OCI-LY7 (cell line): ENCODE data around the gene ANO2. TPM values are rescaled to one million over a fixed set of nuclear protein-coding genes. Genes with fewer than 3 reads are reported as not detected.
"Not testable (repeated sequence)": the region's sequence is repeated elsewhere in the genome, so short reads cannot be mapped to it uniquely, and the experiment has no call there.

Source experiments
- BruUV-seq: library from RNA; stranded (reverse); fragments of 400-500 nt; replicated peaks from 2 replicates; lab custom pipeline; 2021; lab: Mats Ljungman, UMichigan
- CTCF ChIA-PET: fragments of 300-600 bp; sonication (Branson Sonifier 250); formaldehyde crosslinking; loops from one replicate; lab custom pipeline; 2022; ENCODE audit warnings: antibody characterized with exemption; ENCODE audit not compliant: unreplicated experiment; lab: Charles Lee
- POLR2A ChIA-PET: fragments of 300-600 bp; sonication (Branson Sonifier 250); formaldehyde crosslinking; loops from one replicate; lab custom pipeline; 2022; ENCODE audit warnings: antibody characterized with exemption; lab: Charles Lee
- DNase-seq: peaks from one replicate; pipeline ENCODE4 v3.0.0-alpha.2; 2015; ENCODE audit warnings: low spot score
- H2AFZ ChIP-seq: fragments of 200-600 bp; sonication (generic), shearing (Covaris generic); 2 replicates; pipeline ENCODE4 v1.6.1; 2014; ENCODE audit warnings: mild to moderate bottlenecking, antibody characterized with exemption, low read length, moderate library complexity
- H3K27ac ChIP-seq: fragments of 200-600 bp; sonication (generic); 2 replicates; pipeline ENCODE4 v1.5.1; 2014; ENCODE audit warnings: mixed run types, low read depth, mild to moderate bottlenecking, moderate library complexity, low read length, inconsistent platforms; ENCODE audit not compliant: poor library complexity, severe bottlenecking
- H3K36me3 ChIP-seq: fragments of 200-600 bp; sonication (generic); 2 replicates; pipeline ENCODE4 v1.6.1; 2014; ENCODE audit warnings: mild to moderate bottlenecking, antibody characterized with exemption, low read length, moderate library complexity, mixed read lengths; ENCODE audit not compliant: insufficient read depth
- H3K4me1 ChIP-seq: fragments of 200-600 bp; sonication (generic); 2 replicates; pipeline ENCODE4 v1.5.1; 2014; ENCODE audit warnings: mild to moderate bottlenecking, low read length; ENCODE audit not compliant: insufficient read depth, poor library complexity, severe bottlenecking
- H3K4me2 ChIP-seq: fragments of 200-600 bp; sonication (generic); 2 replicates; pipeline ENCODE4 v1.6.1; 2014; ENCODE audit warnings: mild to moderate bottlenecking, low read length
- H3K4me3 ChIP-seq: fragments of 200-600 bp; sonication (generic); 2 replicates; pipeline ENCODE4 v1.5.1; 2014; ENCODE audit warnings: mild to moderate bottlenecking, low read depth, low read length; ENCODE audit not compliant: poor library complexity, severe bottlenecking
- H3K79me2 ChIP-seq: fragments of 200-600 bp; sonication (generic); 2 replicates; pipeline ENCODE4 v1.6.1; 2016; ENCODE audit warnings: low read depth, mild to moderate bottlenecking, low read length, moderate library complexity, mixed read lengths; ENCODE audit not compliant: insufficient read depth
- H3K9me2 ChIP-seq: fragments of 200-600 bp; sonication (generic); 2 replicates; pipeline ENCODE4 v1.6.1; 2016; ENCODE audit warnings: mild to moderate bottlenecking, low read length, mixed read lengths; ENCODE audit not compliant: insufficient read depth
- H3K9me3 ChIP-seq: fragments of 200-600 bp; sonication (generic); 2 replicates; pipeline ENCODE4 v1.6.1; 2014; ENCODE audit warnings: mild to moderate bottlenecking, mixed run types, low read length, mixed read lengths
- H4K20me1 ChIP-seq: fragments of 200-600 bp; sonication (generic); 2 replicates; pipeline ENCODE4 v1.6.1; 2014; ENCODE audit warnings: mild to moderate bottlenecking, antibody characterized with exemption, low read length, moderate library complexity, mixed read lengths; ENCODE audit not compliant: insufficient read depth
- EZH2phosphoT487 ChIP-seq: fragments of 200-600 bp; sonication (generic); IDR thresholded peaks from 2 replicates; pipeline ENCODE4 v1.6.1; 2018; ENCODE audit warnings: low read depth, borderline replicate concordance, mild to moderate bottlenecking, mixed run types, antibody characterized with exemption, low read length, moderate library complexity, mixed read lengths
- intact Hi-C: fragments of 100-400 bp; cut with micrococcal nuclease; formaldehyde crosslinking; loops from one replicate; pipeline ENCODE4 v1.10.0; 2022; ENCODE audit not compliant: unreplicated experiment
- total RNA-seq, 2 experiments: library from RNA; depleted of rRNA in 1 of 2; stranded (reverse); fragments of >200 nt in 1 of 2; shearing (Covaris generic) in 1 of 2; gene quantifications; 2 replicates each; pipeline ENCODE4 v1.2.3, GENCODE V29; 2014 to 2022
- TF ChIP-seq, protein P1 (sequence below): fragments of 200-600 bp; sonication (generic); conservative IDR thresholded peaks from 2 replicates; pipeline ENCODE4 v1.5.1; 2014; ENCODE audit warnings: mild to moderate bottlenecking, antibody characterized with exemption, low read length, moderate library complexity, mixed read lengths

ANO2 gene
- total RNA-seq, 2 experiments from 2014 or later, result not detected

DNA sequence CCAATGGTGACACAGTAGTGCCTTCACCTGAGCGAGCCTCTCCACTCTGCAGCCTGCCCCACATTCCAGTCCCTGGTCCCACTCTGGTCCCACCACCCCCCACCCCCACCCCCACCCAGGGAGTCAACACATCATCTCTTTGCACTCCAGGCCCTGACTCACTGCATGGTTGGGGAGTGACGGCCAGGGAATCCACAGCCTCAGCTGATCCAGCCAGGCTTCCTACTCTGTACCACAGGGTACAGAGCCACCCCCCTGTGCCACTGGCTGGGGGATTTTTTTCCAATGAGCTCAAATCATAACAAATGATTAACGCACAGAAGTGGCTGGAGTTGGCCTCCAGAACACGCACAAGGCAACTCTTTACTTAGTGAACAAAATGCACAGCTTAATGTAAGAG lies 279.4 kb downstream of the ANO2 start:
- POLR2A ChIA-PET, result no interaction called here
- Histone ChIP-seq H3K9me3 (no peaks in the 10 kb centered on the region), H3K79me2 (no peaks in the 10 kb centered on the region), H4K20me1 (no peaks in the 10 kb centered on the region), H3K4me3 (no peak overlapping the region), H3K4me2 (no peak overlapping the region), H3K9me2 (no peaks in the 10 kb centered on the region), H2AFZ (no peak overlapping the region), H3K4me1 (no peaks in the 10 kb centered on the region), H3K36me3 (no peaks in the 10 kb centered on the region), H3K27ac (no peak overlapping the region)
- no TSS peak for BruUV-seq
- TF ChIP-seq EZH2phosphoT487, result no peak
- TF ChIP-seq, protein P1, sequence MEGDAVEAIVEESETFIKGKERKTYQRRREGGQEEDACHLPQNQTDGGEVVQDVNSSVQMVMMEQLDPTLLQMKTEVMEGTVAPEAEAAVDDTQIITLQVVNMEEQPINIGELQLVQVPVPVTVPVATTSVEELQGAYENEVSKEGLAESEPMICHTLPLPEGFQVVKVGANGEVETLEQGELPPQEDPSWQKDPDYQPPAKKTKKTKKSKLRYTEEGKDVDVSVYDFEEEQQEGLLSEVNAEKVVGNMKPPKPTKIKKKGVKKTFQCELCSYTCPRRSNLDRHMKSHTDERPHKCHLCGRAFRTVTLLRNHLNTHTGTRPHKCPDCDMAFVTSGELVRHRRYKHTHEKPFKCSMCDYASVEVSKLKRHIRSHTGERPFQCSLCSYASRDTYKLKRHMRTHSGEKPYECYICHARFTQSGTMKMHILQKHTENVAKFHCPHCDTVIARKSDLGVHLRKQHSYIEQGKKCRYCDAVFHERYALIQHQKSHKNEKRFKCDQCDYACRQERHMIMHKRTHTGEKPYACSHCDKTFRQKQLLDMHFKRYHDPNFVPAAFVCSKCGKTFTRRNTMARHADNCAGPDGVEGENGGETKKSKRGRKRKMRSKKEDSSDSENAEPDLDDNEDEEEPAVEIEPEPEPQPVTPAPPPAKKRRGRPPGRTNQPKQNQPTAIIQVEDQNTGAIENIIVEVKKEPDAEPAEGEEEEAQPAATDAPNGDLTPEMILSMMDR, result no peak
- DNase-seq, result no peak
- CTCF ChIA-PET, result no interaction called here
- intact Hi-C loops, result no loop called here

GRCh38 chr12:5661811-5662210 lies 283.2 kb downstream of the ANO2 start:
- Histone ChIP-seq H2AFZ (no peak overlapping the region), H3K27ac (no peak overlapping the region), H3K4me2 (no peak overlapping the region), H3K4me3 (no peak overlapping the region), H3K9me3 (no peaks in the 10 kb centered on the region), H3K9me2 (no peaks in the 10 kb centered on the region), H3K79me2 (no peaks in the 10 kb centered on the region), H3K36me3 (no peaks in the 10 kb centered on the region), H4K20me1 (no peaks in the 10 kb centered on the region), H3K4me1 (no peaks in the 10 kb centered on the region)
- CTCF ChIA-PET, result interaction anchor here (1.4 kb wide), 1 partner anchor 234 kb away, joined by 5 read pairs; no protein-coding TSS in a partner anchor
- intact Hi-C loops, result no loop called here
- BruUV-seq, result no TSS peak
- no peak for TF ChIP-seq EZH2phosphoT487
- TF ChIP-seq, protein P1, result no peak
- no peak for DNase-seq
- POLR2A ChIA-PET, result no interaction called here

GRCh38 chr12:5660238-5660637 lies 284.8 kb downstream of the ANO2 start:
- H3K79me2 ChIP-seq, result no peaks in the 10 kb centered on the region
- H3K4me2 ChIP-seq, result no peak overlapping the region
- H4K20me1 ChIP-seq, result no peaks in the 10 kb centered on the region
- TF ChIP-seq, protein P1, result no peak
- no peak for TF ChIP-seq EZH2phosphoT487
- no peaks in the 10 kb centered on the region for H3K4me1 ChIP-seq
- H3K4me3 ChIP-seq, result no peak overlapping the region
- H3K27ac ChIP-seq, result no peak overlapping the region
- POLR2A ChIA-PET, result no interaction called here
- no peaks in the 10 kb centered on the region for H3K9me2 ChIP-seq
- no peaks in the 10 kb centered on the region for H3K36me3 ChIP-seq
- H3K9me3 ChIP-seq, result no peaks in the 10 kb centered on the region
- no TSS peak for BruUV-seq
- no peak for DNase-seq
- CTCF ChIA-PET, result no interaction called here
- intact Hi-C loops, result no loop called here
- H2AFZ ChIP-seq, result no peak overlapping the region

DNA sequence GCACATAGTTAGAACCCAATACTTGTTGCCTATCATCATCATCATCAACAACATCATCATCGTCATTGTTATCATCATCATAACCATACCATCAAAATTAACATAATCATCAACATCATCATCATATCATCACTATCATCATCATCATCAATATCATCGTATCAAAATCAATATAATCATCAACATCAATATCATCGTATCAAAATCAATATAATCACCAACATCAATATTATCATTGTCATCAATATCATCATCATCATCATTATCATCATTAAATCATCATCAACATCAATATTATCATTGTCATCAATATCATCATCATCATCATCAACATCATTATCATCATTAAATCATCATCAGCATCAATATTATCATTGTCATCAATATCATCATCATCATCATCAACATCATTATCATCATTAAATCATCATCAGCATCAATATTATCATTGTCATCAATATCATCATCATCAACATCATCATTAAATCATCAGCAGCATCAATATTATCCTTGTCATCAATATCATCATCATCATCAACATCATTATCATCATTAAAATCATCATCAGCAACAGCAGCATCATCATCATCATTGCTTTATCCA lies 286.6 kb downstream of the ANO2 start:
- H3K4me2 ChIP-seq, BruUV-seq, H3K36me3 ChIP-seq, H3K27ac ChIP-seq, H3K79me2 ChIP-seq, H4K20me1 ChIP-seq, H3K9me3 ChIP-seq, DNase-seq, H2AFZ ChIP-seq, H3K4me3 ChIP-seq, H3K4me1 ChIP-seq, intact Hi-C loops, CTCF ChIA-PET, H3K9me2 ChIP-seq, POLR2A ChIA-PET: not testable (repeated sequence)
